Heart left ventricle (tissue), 13 donors: ENCODE results near the gene MYO5C.

Source experiments
- POLR2A ChIP-seq, 2 donors: fragments of 450-650 bp; IDR thresholded peaks; one replicate each; pipeline ENCODE4 v1.6.1; 2017; ENCODE audit warnings: antibody characterized with exemption in 2 of 2, mild to moderate bottlenecking in 2 of 2, moderate library complexity in 2 of 2
- TF ChIP-seq, protein P1 (sequence below), 12 donors: fragments of 200-600 bp; sonication (generic) in 4 of 12; IDR thresholded peaks; one replicate each; pipeline versions ENCODE4 v1.5.0 to v1.8.0; 2018 to 2022; ENCODE audit warnings: antibody characterized with exemption in 12 of 12, mild to moderate bottlenecking in 5 of 12
- donor health status: ischemic (EF 13 %, LVEDD 7.1; RV severe dilation, severe dysfunction).
- donor health status: DM: no; HTN: yes; CAD: no.
- donor health status: DM: no; HTN: no; CAD: no.
- donor health status: ischemic (EF 25% LVEDD 6.9; RV normal size, moderate dysfunction).
- donor health status: ischemic (EF 25% LVEDD 5.7; RV mildly dilated, moderate dysfunction).
- donor health status: ischemic (EF 35%, LVEDD 5.7; RV mildly dilated, moderate dysfunction).
- donor health status: nonischemic (EF 11% LVEDD 7.7; RV severe dilation, severe dysfunction).
- donor health status: DM: yes; HTN: yes; CAD: no.
- donor health status: PGD.
- donor health status: ischemic (EF 29% LVEDD 5.4; RV normal size, mild dysfunction).
- donor health status: nonischemic (EF 23%, LVEDD 6.1; RV moderate dilation, normal function).

DNA sequence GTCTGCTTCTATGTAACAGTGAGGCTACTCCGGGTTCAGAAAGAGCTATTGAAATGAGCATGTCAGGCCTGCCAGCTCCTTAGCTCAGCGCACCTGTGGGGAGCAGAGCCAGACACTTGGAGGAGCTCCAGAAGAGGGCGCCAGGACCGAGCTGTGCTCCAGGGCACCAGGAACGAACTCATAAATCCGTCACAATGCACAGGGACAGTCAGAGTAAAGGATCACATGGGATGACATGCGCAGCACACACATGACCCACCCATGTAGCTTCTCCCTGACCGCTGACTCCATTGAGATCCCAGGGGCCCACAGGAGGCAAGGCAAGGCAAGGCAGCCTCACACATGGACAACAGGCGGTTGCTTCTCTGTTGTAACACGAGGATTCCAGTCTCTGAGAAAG lies 78.4 kb downstream of the MYO5C start:
- TF ChIP-seq, protein P1, sequence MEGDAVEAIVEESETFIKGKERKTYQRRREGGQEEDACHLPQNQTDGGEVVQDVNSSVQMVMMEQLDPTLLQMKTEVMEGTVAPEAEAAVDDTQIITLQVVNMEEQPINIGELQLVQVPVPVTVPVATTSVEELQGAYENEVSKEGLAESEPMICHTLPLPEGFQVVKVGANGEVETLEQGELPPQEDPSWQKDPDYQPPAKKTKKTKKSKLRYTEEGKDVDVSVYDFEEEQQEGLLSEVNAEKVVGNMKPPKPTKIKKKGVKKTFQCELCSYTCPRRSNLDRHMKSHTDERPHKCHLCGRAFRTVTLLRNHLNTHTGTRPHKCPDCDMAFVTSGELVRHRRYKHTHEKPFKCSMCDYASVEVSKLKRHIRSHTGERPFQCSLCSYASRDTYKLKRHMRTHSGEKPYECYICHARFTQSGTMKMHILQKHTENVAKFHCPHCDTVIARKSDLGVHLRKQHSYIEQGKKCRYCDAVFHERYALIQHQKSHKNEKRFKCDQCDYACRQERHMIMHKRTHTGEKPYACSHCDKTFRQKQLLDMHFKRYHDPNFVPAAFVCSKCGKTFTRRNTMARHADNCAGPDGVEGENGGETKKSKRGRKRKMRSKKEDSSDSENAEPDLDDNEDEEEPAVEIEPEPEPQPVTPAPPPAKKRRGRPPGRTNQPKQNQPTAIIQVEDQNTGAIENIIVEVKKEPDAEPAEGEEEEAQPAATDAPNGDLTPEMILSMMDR (IDR thresholded peaks at IDR 0.05) = no peak
- TF ChIP-seq POLR2A (IDR thresholded peaks at IDR 0.05) = no peak
